C4-2B (cell line): ENCODE data around the gene PPP6R3.

Source experiments
- H3K27ac ChIP-seq: fragments of 450-650 bp; 2 replicates; pipeline ENCODE4 v1.5.1; 2017
- ZFX ChIP-seq: fragments of 450-650 bp; IDR thresholded peaks from 2 replicates; pipeline ENCODE4 v1.6.1; 2017
- TF ChIP-seq, protein P1 (sequence below): fragments of 450-650 bp; conservative IDR thresholded peaks from 2 replicates; pipeline ENCODE4 v1.5.1; 2017; ENCODE audit warnings: mild to moderate bottlenecking

Gene PPP6R3

DNA sequence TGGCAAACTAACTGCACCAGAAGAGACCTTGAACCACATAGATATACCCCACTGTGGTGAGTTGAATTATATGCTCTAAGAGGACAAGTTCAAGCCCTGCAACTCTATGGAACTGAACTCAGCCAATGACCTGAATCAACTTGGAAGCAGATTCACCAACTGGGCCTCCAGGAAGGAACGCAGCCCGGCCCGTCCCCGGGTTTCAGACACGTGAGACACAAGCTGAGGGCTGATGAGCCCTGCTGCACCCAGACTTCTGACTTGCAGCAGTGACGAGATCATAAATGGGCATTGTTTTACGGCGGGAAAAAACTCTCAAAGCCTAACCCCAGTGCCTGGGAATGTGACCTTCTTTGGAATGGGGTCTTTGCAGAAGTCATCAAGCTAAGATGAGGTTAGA lies 195.3 kb downstream of the PPP6R3 start:
- H3K27ac ChIP-seq = no peak overlapping the region
- TF ChIP-seq ZFX = no peak
- TF ChIP-seq, protein P1, sequence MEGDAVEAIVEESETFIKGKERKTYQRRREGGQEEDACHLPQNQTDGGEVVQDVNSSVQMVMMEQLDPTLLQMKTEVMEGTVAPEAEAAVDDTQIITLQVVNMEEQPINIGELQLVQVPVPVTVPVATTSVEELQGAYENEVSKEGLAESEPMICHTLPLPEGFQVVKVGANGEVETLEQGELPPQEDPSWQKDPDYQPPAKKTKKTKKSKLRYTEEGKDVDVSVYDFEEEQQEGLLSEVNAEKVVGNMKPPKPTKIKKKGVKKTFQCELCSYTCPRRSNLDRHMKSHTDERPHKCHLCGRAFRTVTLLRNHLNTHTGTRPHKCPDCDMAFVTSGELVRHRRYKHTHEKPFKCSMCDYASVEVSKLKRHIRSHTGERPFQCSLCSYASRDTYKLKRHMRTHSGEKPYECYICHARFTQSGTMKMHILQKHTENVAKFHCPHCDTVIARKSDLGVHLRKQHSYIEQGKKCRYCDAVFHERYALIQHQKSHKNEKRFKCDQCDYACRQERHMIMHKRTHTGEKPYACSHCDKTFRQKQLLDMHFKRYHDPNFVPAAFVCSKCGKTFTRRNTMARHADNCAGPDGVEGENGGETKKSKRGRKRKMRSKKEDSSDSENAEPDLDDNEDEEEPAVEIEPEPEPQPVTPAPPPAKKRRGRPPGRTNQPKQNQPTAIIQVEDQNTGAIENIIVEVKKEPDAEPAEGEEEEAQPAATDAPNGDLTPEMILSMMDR = no peak

DNA sequence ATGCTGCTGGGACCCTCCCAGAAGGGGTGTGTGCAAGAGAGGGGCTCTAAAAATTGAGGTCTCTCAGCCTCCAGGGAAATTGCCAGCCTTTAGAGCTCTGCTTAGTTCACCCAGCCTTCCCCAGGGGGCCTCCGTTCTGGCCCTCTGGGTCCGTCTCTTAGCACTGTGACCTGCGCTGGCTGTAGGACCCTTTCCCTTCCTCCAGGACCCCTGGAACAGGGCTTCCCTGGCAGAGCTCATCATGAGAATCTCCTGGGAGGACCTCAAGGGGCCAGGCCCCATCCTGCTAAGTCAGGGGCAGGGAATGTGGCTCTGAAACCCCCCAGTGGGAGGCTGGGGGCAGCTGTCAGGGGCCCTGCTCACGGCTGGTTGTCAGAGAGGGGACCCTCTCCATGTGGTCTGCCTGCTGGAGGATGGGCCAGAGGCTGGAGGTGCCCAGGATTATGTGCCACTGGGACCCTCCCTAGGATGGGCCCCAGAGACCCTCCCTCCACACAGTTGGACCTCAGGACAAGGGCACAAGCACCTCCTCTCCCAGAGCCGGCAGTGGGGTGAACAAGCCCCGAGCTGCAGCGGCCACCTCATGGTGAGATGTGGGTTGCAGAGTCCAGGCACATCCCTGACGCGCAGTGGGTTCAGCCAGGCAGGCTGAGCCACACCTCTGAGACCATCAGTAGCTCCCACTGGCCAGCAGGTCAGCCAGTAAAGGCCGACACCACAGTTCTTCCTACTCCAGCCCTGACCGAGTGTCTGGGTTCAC lies 196.6 kb downstream of the PPP6R3 start:
- no peak overlapping the region for H3K27ac ChIP-seq
- TF ChIP-seq, protein P1 = no peak
- TF ChIP-seq ZFX = no peak

DNA sequence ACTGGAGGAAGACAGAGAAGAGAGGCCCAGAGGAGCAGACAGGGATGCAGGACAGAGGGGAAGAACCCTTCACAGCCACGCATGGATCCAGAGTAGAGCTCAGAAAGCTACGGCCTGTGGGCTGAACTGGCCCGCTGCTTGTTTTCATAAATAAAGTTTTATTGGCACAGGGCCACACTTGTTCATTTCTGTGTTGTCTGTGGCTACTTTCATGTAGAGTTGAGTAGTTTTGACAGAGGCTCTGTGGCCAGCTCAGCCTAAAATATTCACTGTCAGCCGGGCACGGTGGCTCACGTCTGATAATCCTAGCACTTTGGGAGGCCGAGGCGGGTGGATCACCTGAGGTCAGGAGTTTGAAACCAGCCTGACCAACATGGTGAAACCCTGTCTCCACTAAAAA lies 197.5 kb downstream of the PPP6R3 start:
- TF ChIP-seq, protein P1 = no peak
- TF ChIP-seq ZFX = no peak
- no peak overlapping the region for H3K27ac ChIP-seq

DNA sequence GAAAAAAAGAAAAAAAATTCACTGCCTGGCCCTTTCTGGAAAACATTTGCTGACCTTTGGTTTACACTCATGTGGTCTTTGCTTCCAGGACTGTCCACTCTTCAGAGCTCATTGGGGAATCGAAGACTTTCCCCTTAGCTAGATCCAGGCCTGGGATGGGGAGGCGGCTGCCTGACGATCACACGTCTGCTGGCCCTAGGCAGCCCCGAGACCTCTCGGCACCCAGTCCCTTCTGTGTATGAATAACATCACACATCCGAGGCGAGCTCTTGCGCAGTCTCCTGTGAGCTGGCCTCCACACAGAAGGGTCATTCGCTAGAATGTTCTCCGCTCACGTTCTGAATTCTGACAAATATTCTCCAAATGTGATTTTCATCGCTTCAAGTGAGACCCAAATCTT lies 198.1 kb downstream of the PPP6R3 start:
- no peak for TF ChIP-seq ZFX
- TF ChIP-seq, protein P1 = no peak
- no peak overlapping the region for H3K27ac ChIP-seq

DNA sequence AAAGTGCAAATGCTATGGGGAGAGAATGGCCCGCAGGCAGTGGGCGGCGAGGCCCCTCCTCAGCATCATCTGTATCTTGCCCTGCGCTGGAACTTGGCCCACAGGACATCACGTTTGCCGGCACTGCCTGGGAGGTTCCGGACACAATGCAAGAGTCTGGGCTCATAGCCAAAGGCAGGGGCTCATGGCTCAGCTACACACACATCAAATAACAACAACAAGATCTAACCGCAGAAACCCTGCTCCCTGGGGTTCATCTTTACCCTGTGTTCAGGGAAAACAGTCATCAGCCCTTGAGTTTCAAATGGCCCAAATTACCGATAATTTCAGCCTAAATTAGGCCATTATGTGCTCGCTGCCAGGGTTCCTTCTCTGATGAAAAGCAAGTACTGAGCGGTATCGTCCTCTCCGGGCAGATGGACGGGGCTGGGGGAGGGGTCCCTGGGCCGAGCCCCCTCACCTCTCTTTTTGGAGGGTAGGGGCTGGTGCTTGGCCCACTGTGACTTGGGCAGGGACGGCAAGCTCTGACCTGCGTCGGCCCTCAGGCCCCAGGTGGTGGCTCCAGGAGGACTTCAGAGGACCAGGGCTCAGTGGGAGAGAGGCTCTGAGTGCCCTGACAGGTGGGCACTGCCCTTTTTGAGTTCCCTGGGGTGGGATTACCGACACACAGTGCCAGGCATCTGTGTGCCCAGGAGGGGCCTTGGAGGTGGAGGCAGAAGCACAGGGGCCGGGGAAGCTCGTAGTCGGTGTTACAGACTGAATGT lies 198.8 kb downstream of the PPP6R3 start:
- no peak for TF ChIP-seq ZFX
- TF ChIP-seq, protein P1 = no peak
- H3K27ac ChIP-seq = no peak overlapping the region

DNA sequence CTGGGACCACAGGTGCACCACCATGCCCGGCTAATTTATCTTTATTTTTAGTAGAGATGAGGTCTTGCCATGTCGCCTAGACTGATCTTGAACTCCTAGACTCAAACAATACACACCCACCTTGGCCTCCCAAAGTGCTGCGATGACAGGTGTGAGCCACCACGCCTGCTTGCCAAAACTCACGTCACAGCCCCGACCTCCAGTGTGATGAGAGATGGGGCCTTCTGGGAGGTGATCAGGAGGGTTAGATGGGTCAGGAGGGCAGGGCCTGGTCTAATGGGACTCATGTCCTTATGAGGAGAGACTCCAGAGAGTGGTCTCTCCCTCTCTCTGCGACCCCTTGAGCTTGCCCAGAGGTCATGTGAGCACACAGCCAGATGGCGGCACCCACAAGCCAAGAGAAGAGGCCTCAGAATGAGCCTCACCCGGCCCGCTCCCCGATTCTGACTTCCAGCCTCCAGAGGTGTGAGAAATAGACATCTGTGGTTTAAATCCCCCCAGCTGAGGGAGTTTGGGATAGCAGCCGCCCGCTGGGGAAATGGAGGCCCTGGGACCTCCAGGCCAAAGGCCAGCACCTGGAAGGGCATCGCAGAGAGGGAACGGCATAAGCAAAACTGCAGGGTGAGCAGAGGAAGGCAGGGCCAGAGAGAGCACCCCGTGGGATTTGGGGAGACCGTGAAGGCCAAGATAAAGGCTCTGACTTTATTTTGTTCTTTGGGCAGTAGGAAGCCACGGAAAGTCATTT lies 199.7 kb downstream of the PPP6R3 start:
- TF ChIP-seq, protein P1 = no peak
- no peak for TF ChIP-seq ZFX
- no peak overlapping the region for H3K27ac ChIP-seq

DNA sequence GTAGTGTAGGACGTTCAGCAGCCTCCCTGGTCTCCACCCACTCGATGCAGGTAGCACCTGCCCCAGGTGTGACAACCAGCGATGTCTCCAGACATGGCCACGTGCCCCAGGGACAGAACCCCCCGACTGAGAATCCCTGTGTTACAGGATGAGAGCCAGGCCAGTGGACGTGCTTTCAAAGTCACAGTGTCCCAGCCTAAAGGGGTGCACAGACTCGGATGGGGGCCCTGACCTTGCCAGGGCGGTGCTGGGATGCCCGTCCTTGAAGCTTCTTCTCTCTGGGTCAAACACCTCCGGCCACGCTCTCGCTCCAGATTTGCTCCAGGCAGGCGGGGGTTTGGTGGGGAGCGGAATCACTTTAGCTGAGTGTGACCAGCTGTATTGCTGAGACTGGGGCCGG lies 200.5 kb downstream of the PPP6R3 start:
- TF ChIP-seq ZFX = no peak
- TF ChIP-seq, protein P1 = no peak
- no peak overlapping the region for H3K27ac ChIP-seq
